Pons (tissue), 1 donor: Measurements from ENCODE around the gene LOC101059915.

Source experiments
- DNase-seq: peaks from one replicate; pipeline ENCODE4 v3.0.0-alpha.2; 2016; ENCODE audit warnings: low spot score

LOC101059915 gene

DNA sequence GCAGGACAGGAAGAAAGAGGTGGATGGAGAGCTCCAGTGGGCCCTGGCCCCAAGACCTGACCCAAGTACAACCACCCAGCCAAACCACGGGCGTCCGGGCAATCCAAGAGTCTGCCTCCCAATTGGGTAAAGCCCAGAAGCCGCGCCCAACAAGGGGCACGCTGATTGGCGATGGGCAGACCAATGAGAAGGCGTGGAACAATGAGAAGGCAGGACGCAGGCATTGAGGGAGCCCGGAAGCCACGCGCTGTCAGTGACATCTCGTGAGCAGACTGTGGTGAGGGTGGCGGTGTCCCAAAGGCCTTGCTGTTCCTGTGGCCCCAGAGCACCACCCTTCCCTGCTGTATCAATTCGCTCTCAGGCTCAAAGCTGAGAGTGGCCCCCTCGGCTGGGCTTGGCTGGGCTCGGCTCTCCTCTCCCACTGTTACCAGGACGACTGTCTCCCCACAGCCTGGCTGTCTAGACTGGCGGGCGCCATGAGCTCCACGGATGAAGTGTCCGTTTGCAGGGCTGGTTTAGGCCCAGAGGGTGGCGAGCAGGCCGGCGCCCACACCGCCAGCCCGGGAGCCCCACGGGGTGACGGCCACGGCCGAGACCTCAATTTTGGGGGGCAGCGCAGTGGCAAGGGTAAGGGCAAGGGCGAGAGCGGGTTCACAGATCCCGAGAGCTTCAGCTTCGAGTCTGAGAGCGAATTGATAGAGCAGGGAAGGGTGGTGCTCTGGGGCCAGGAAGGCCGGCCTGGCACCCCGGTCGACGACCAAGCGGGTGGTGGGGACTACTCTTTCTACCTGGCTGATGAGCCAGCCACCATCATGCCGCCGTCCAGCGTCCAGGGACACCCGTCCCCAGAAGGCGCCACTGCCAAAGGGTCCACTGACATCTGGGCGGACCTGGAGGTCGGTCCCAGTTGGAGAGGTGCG is at the start of gene LOC101059915:
TSS of gene LOC101059915 (plus strand) at position 219 of the 920 bp plus-strand sequence.
- DNase-seq: no peak

GRCh38 chrX:71617742-71618141 is 49.6 kb upstream of the LOC101059915 start:
- DNase-seq: no peak

- DNase-seq: no peak
These were observed 49.0 kb upstream of the LOC101059915 start, which contains the start of gene CXCR3 for GRCh38 chrX:71618303-71618721. Gene CXCR3 (minus strand): TSS chrX:71618511. CDS start chrX:71618449, 62 bp downstream.

GRCh38 chrX:71618787-71619186 is 48.6 kb upstream of the LOC101059915 start:
- DNase-seq: no peak

- no peak for DNase-seq
These were observed 48.2 kb upstream of the LOC101059915 start for GRCh38 chrX:71619193-71619592.

GRCh38 chrX:71619986-71620385 is 47.4 kb upstream of the LOC101059915 start:
- DNase-seq: no peak

DNA sequence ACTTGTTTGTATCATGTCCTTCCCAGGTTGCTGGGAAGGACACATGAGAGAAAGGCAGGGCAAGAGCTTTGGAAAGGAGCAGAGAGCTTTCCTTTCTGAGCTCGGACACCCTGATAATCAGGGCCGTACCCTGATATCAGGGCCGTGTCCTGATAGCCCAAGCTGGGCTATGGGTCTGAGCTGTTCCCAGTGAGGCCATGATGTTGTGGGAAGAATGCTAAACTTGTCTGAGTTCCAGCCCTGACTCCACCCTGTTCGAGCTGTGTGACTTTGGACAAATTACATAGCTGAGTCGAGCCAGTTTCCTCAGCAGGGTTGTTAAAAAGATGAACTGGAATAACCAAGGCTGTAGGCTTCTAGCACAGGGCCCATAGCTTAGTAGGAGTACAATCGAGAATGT is 45.7 kb upstream of the LOC101059915 start:
- no peak for DNase-seq

GRCh38 chrX:71622032-71622575 is 45.2 kb upstream of the LOC101059915 start:
- no peak for DNase-seq

DNA sequence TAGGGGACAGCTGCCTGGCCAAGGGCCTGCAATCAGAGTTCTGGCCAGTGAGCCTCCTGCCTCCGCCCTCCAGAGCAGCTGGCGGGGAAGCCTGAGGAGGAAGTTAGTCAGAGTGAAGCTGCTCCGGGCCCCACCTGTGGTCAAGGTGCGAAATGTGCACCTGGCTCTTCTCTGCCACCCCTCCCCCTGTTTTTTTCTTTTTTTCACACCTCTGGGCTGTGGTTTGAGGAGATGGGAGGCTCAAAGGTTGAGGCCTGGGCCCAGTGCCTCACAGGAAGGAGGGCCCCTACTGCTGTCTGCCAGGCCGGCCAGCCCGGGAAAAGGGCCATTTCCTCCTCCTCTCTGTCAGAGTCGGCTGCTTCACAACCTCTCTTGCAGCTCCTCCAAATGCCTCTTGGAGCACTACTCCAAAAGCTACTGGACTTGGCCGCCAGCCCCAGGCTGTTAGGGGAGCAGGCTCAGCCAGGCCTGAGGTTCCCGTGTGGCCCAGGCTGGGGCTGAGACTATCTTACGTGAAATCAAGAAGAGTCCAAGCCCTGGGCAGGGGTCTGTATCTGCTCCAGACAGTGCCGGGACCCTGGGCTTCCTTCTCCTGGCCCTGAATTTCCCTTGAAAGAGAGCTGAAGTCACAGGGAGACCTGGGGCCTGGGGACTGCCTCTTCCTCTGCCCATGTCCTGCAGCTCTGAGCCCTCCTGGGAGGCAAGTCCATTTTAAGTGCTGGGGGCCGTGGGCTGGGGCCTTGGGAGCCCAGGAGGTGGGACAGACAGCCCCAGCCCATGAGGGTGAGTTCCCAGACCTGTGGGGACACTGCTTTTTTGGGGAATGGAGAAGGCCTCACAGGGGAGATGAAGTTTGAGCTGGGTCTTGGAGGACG is 44.5 kb upstream of the LOC101059915 start:
- DNase-seq: peak; percentile 30

DNA sequence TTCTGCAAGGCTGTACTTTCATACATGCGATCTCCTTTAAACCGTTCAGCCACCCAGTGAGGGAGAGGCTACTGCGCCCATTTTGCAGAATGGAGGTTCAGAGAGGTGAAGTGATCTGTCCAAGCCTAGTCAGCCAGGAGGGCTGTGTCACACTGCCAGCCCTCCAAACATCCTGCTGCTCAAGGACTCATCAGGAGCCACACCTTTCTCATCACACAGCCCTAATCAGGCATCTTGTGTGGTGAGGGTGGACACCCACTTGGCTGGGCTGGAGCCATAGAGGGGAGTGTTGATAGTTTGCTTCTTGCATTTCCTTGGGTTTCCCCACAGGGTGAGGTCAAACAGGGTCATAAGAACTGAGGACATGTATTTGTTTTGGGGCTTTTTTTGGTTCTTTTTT is 43.6 kb upstream of the LOC101059915 start:
- DNase-seq: no peak

DNA sequence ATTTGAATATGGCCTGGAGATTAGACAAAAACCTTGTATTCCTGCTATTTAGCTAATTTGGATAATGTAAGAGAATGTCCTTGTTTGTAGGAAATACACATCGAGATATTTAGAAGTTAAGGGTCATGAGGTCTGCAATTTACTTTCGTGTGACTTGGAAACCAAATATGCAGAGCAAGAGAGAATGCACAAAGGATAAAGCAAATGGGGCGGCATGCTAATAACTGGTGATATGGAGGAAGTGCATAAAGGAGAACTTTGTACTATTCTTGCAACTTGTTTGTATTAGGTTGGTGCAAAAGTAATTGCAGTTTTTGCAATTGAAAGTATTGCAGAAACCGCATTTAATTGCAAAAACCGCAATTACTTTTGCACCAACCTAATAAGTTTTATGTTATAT is 41.9 kb upstream of the LOC101059915 start:
- DNase-seq: no peak

GRCh38 chrX:71626576-71626975 is 40.8 kb upstream of the LOC101059915 start:
- no peak for DNase-seq

DNA sequence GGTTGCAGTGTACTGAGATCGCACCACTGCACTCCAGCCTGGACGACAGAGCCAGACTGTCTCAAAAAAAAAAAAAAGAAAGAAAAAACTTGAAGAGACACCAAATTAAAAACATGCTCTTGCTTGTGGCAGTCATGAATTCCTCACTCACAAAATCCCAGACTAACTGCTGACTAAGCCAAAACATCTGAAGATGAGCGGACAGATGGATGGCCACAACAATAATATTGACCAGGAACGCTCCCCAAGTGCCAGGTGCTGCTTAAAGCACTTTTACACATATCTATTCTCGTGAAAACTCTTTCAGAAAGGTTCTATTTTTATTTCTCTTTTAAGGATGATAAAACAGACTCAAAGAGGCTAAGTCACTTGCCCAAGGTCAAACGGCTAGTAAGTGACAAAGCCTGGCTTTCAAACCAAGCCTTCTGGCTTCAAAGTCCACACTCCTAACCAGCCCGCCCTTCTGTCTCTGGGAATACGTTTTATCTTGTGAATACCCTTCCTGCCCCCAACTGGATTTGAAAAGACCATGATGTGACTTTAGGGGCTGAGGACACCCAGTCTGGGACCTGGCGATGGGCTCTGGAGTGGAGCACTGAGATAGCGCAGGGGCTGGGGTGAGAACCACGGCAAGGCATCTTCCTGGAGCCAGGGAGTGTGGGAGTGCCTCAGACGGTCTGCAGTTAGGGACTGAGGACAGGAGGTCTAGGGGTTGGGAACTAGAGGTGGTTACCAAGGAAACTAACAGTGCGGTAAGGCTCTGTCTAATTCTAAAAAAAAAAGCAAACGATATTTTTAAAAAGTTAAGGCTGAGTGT is 39.5 kb upstream of the LOC101059915 start:
- no peak for DNase-seq

DNA sequence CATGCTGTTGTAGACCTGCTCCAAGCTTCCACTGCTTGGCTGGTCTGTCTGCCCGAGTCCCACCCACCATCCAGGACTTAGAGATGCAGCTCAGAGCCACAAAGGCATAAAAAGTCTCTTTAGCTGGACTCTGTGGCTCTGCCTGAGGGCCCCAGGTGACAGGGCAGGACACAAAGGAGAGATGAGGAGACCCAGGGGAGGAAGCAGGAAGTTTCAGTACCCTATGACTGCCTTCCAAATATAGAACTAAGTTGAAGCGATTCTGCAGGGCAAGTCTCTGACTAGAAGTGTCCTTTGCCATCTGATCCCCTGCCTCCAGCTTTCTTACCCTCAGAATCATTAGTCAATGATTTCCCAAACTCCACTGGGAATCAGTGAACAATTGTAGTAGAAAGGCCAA is 37.9 kb upstream of the LOC101059915 start:
- no peak for DNase-seq

DNA sequence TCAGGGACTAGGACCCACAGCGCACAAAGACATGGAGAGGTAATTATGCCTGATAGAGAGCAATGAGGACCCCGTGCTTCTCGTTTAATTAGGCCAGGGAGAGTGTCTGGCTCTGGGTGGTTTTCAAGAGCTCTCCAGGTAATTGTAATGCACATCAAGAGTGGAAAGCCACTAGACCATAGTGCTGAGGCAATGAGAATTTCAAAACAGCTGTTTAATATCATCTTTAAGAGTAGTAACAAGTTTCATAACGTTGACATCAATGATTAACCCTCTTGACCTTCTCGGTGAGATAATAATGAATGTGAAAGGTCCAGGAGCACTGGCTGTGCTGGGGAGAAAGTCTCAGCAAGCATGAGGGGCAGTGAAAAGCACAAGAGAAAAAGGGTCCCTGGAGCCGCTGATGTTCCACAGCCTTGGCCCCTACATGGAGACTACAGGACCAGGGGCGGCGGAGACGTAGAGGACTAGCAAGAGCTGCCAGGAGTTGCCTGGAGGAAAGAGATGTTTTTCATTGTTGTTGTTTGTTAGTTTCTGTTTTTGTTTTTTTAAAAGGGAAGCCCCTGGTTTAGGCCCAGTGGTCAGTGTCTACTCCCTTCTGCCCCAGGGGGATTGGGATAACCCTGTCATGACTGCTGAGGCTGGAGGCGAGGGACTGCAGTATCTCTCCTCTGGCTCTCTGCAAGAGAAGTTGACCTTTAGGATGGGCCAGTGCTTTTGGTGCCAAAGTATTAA is 34.3 kb upstream of the LOC101059915 start:
- DNase-seq: no peak

- no peak for DNase-seq
These were observed 33.0 kb upstream of the LOC101059915 start for GRCh38 chrX:71634366-71634765.

DNA sequence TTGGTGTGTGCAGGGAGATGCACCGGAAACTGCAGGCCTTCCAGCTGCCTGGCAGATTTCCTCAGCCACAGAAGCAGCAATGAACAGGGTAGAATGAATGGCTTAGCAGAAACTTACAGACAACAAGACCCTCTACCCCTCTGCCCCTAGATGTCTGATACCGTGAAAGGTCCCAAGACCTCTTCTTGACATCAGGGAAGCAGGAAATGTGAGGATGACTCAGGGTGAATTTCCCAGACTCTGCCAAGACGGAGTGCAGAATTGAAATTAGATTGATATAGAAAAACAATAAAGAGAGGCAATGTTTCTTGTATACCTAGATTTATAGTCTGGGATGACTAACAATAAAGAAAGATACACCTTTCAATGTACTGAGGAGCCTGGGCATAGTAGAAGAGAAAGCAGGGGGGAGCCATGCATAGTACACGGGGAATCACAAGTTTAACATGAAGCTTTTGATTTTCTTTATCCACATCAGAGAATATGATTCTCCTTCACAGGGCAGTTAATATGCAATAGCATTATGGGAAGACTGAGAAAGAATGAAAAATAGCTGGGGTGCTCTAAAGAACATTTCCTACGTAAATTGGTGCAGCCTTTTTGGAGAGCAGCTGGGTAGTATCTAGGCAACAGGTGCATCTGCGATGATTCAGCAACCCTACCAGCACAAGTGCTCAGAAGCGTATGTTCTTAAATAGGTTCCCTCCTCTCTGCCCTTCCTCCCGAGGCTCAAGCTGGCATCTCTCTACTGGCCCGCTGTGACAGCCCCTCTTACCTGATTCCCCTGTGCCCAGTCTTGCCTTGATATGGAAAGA is 30.7 kb upstream of the LOC101059915 start:
- DNase-seq: no peak

DNA sequence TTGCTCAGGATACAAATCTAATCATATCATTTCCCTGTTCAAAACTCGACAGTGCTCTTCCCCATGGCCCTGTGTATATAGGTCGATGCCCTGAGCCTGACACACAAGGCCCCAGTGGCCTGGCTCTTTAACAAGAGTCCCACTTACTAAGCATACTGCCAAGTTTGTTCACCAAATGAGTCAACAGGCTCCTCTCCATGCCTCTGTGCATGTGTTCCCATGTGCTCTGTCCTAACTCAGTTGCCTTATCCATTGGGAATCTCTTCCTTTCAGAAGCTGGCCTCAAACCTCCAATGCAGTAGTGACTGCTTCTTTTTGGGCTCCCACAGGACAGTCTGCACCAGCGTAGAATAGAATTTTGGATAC is 30.1 kb upstream of the LOC101059915 start:
- DNase-seq: no peak

DNA sequence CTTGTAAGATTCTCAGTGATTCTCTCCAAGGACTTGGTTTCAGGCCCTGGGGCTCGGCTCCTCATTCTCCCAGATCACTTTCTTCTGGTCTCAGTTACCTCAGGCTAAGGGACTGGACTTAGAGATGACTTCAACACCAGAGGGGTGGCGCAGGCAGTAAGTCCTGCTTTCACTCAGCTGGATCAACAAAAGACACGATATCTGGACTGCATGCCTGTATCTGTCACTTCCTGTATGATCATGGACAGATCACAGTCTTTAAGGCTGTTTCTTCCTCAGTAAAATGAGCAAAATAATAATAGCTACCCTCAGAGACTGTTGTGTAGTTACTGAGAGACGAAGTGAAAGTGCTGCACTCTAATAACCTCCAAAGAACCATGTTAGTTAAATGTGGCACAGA is 29.5 kb upstream of the LOC101059915 start:
- DNase-seq: no peak

- no peak for DNase-seq
These were observed 28.9 kb upstream of the LOC101059915 start for GRCh38 chrX:71638409-71638808.
